CD4-positive, alpha-beta T cell (primary cell): Measurements from ENCODE around the gene GNG5. TPM values are rescaled to one million over a fixed set of nuclear protein-coding genes. Genes with fewer than 3 reads are reported as not detected.

ENCODE experiments used
- ATAC-seq: fragments of 200-7000 bp; cut with Tn5 transposase; one replicate; pipeline ENCODE4 v1.10.0; 2022; ENCODE audit warnings: mild to moderate bottlenecking; ENCODE audit not compliant: poor library complexity
- CTCF ChIA-PET: fragments of 350-600 bp; sonication (Branson Sonifier 250); formaldehyde crosslinking; loops from one replicate; lab custom pipeline; 2021; ENCODE audit warnings: antibody characterized with exemption, inconsistent platforms; lab: Charles Lee
- POLR2A ChIA-PET: fragments of 350-600 bp; sonication (Branson Sonifier 250); formaldehyde crosslinking; loops from one replicate; lab custom pipeline; 2021; ENCODE audit warnings: antibody characterized with exemption, inconsistent platforms; lab: Charles Lee
- DNase-seq, 14 experiments: peaks; one replicate each; pipeline ENCODE4 v3.0.0-alpha.2; 2013 to 2020; ENCODE audit warnings: mixed read lengths in 2 of 14
- H3K27ac ChIP-seq, 2 donors: one replicate each; pipeline versions ENCODE4 v1.5.1 to v1.7.0; 2013; ENCODE audit warnings: low read length in 2 of 2, low read depth in 1 of 2, mild to moderate bottlenecking in 1 of 2
- H3K27me3 ChIP-seq, 2 experiments: 1 replicate in 1 of 2; 2 replicates in 1 of 2; pipeline versions ENCODE4 v1.6.1 to v1.7.0; 2013; ENCODE audit warnings: low read length in 2 of 2, control low read depth in 1 of 2, mild to moderate bottlenecking in 1 of 2, moderate library complexity in 1 of 2; ENCODE audit not compliant: insufficient read depth in 2 of 2, control insufficient read depth in 1 of 2
- H3K36me3 ChIP-seq: one replicate; pipeline ENCODE4 v1.6.1; 2013; ENCODE audit warnings: low read length, control low read depth; ENCODE audit not compliant: insufficient read depth
- H3K4me1 ChIP-seq: one replicate; pipeline ENCODE4 v1.6.1; 2013; ENCODE audit warnings: low read length, control low read depth; ENCODE audit not compliant: insufficient read depth
- H3K4me3 ChIP-seq: one replicate; pipeline ENCODE4 v1.5.1; 2013; ENCODE audit warnings: mild to moderate bottlenecking, low read length, moderate library complexity
- H3K9me3 ChIP-seq, 2 experiments: 1 replicate in 1 of 2; 2 replicates in 1 of 2; pipeline versions ENCODE4 v1.6.1 to v1.7.0; 2013; ENCODE audit warnings: low read length in 2 of 2, mild to moderate bottlenecking in 2 of 2, control low read depth in 1 of 2, moderate library complexity in 1 of 2; ENCODE audit not compliant: control insufficient read depth in 1 of 2, insufficient read depth in 1 of 2
- H3K27ac Mint-ChIP-seq: one replicate; pipeline ENCODE4 v1.8.0; 2020; ENCODE audit warnings: mixed read lengths
- H3K27me3 Mint-ChIP-seq: one replicate; pipeline ENCODE4 v1.8.0; 2021; ENCODE audit warnings: mixed read lengths
- H3K36me3 Mint-ChIP-seq: one replicate; pipeline ENCODE4 v1.8.0; 2021; ENCODE audit warnings: low read depth, mixed read lengths
- H3K4me1 Mint-ChIP-seq: one replicate; pipeline ENCODE4 v1.8.0; 2021; ENCODE audit warnings: low read depth, mixed read lengths
- H3K4me3 Mint-ChIP-seq: one replicate; pipeline ENCODE4 v1.8.0; 2020; ENCODE audit warnings: mild to moderate bottlenecking, mixed read lengths
- H3K9me3 Mint-ChIP-seq: one replicate; pipeline ENCODE4 v1.8.0; 2020; ENCODE audit warnings: mixed read lengths
- CTCF ChIP-seq: fragments of 200-600 bp; IDR thresholded peaks from one replicate; pipeline ENCODE4 v1.8.0; 2022; ENCODE audit warnings: antibody characterized with exemption, mild to moderate bottlenecking
- intact Hi-C, 2 experiments: fragments of 100-400 bp; cut with DNase I in 1 of 2; cut with micrococcal nuclease in 1 of 2; formaldehyde crosslinking; loops; one replicate each; pipeline versions ENCODE4 v1.15.1 to v1.9.0; 2023 to 2025; cut with DNase I, micrococcal nuclease
- total RNA-seq, 174 experiments: library from RNA in 2 of 174; stranded (reverse) in 2 of 174; gene quantifications; one replicate each; pipeline ENCODE4 v1.2.3 and lab custom pipeline; 2021 to 2026

Gene GNG5
- total RNA-seq, 2 experiments from 2014 or later = 23.6 to 24.6 TPM

- DNase-seq (no peak), ATAC-seq (no peak)
- no peaks in the 10 kb centered on the region for H3K9me3 Mint-ChIP-seq
- POLR2A ChIA-PET = no interaction called here
- Histone ChIP-seq H3K27ac (no peak overlapping the region), H3K9me3 (no peaks in the 10 kb centered on the region), H3K27me3 (no peaks in the 10 kb centered on the region), H3K4me3 (no peak overlapping the region), H3K36me3 (peaks cover 11% of the 10 kb centered on the region), H3K4me1 (no peaks in the 10 kb centered on the region)
- peaks cover 49% of the 10 kb centered on the region for H3K36me3 Mint-ChIP-seq
- CTCF ChIA-PET = no interaction called here
- H3K4me3 Mint-ChIP-seq = no peak overlapping the region
- intact Hi-C loops = no loop called here
- peaks cover 4% of the 10 kb centered on the region for H3K4me1 Mint-ChIP-seq
- no peak for TF ChIP-seq CTCF
- H3K27me3 Mint-ChIP-seq = no peaks in the 10 kb centered on the region
- H3K27ac Mint-ChIP-seq = no peak overlapping the region
Observed at GRCh38 chr1:84540759-84541158, 34.4 kb upstream of the GNG5 start.

GRCh38 chr1:84539972-84540371 is 33.6 kb upstream of the GNG5 start:
- ChIA-PET CTCF (no interaction called here), POLR2A (no interaction called here)
- ATAC-seq (no peak), DNase-seq (no peak)
- no peak overlapping the region for H3K27ac ChIP-seq
- Mint-ChIP-seq H3K4me1 (peaks cover 4% of the 10 kb centered on the region), H3K27ac (no peak overlapping the region), H3K27me3 (no peaks in the 10 kb centered on the region), H3K4me3 (no peak overlapping the region), H3K9me3 (no peaks in the 10 kb centered on the region), H3K36me3 (peaks cover 49% of the 10 kb centered on the region)
- H3K9me3 ChIP-seq = no peaks in the 10 kb centered on the region
- H3K27me3 ChIP-seq = no peaks in the 10 kb centered on the region
- H3K4me1 ChIP-seq = no peaks in the 10 kb centered on the region
- H3K4me3 ChIP-seq = no peak overlapping the region
- intact Hi-C loops = no loop called here
- H3K36me3 ChIP-seq = peaks cover 11% of the 10 kb centered on the region
- no peak for TF ChIP-seq CTCF

GRCh38 chr1:84538599-84538998 is 32.2 kb upstream of the GNG5 start:
- DNase-seq = no peak
- Mint-ChIP-seq H3K9me3 (no peaks in the 10 kb centered on the region), H3K4me1 (peaks cover 4% of the 10 kb centered on the region), H3K36me3 (peaks cover 49% of the 10 kb centered on the region), H3K27ac (no peak overlapping the region), H3K27me3 (no peaks in the 10 kb centered on the region), H3K4me3 (no peak overlapping the region)
- ChIA-PET CTCF (no interaction called here), POLR2A (interaction anchor here (1.0 kb wide), 1 partner anchor 36 kb away, joined by 4 read pairs; the partner anchor contains the start of gene CTBS)
- H3K4me1 ChIP-seq = no peaks in the 10 kb centered on the region
- ATAC-seq = no peak
- intact Hi-C loops = no loop called here
- H3K27me3 ChIP-seq = no peaks in the 10 kb centered on the region
- peaks cover 11% of the 10 kb centered on the region for H3K36me3 ChIP-seq
- H3K9me3 ChIP-seq = no peaks in the 10 kb centered on the region
- H3K27ac ChIP-seq = no peak overlapping the region
- TF ChIP-seq CTCF = no peak
- H3K4me3 ChIP-seq = no peak overlapping the region
